GM19025 (cell line): ENCODE measurements around the gene BRD9.
"Not testable (repeated sequence)": the region's sequence is repeated elsewhere in the genome, so short reads cannot be mapped to it uniquely, and the experiment has no call there.

ENCODE experiments used
- ATAC-seq: cut with Tn5 transposase; IDR thresholded peaks from one replicate; pipeline ENCODE4 v1.9.1; 2021; ENCODE audit warnings: mild to moderate bottlenecking, low read depth, moderate library complexity; ENCODE audit not compliant: unreplicated experiment

Gene BRD9

DNA sequence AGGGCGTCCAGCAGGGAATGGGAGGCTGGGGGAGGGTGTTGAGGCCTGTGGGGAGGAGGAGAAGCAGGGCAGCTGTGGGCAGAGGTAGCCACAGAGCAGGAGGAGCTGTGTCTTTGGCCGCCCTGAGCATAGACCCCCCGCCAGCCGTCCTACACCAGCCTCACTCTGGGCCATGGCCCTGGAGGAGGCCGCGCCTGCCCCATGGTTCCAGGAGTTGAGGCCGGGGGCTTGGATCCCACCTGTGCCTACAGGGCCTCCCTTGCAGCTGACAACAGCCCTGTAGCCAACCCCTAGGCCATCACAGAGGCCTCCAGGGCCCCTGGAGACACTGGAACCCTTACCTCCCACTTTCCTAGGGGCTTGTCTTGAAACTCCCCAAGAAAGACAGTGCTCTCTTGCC, 44.9 kb downstream of the BRD9 start:
- ATAC-seq = not testable (repeated sequence)

DNA sequence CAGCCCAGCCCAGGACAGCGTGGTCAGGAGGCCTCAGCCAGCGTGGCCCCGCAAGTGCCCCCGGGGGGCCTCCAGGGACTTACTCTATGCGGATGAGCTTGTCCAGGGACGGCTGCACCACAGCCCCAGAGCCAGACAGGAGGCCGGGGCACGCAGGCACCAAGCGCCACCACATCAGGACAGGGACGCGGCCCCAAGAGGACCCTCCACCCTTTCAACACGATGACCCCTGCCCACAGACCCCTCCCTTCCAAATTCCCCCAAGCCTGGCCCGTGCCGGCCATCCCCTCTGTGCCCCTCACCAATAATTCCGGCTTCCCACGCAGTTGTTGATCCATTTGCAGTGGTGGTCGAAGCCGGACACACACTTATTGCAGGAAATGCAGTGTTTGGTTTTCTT, 45.4 kb downstream of the BRD9 start:
- ATAC-seq = not testable (repeated sequence)

- ATAC-seq = peak; percentile 57
Measured at GRCh38 chr5:846602-847091, 46.0 kb downstream of the BRD9 start.

DNA sequence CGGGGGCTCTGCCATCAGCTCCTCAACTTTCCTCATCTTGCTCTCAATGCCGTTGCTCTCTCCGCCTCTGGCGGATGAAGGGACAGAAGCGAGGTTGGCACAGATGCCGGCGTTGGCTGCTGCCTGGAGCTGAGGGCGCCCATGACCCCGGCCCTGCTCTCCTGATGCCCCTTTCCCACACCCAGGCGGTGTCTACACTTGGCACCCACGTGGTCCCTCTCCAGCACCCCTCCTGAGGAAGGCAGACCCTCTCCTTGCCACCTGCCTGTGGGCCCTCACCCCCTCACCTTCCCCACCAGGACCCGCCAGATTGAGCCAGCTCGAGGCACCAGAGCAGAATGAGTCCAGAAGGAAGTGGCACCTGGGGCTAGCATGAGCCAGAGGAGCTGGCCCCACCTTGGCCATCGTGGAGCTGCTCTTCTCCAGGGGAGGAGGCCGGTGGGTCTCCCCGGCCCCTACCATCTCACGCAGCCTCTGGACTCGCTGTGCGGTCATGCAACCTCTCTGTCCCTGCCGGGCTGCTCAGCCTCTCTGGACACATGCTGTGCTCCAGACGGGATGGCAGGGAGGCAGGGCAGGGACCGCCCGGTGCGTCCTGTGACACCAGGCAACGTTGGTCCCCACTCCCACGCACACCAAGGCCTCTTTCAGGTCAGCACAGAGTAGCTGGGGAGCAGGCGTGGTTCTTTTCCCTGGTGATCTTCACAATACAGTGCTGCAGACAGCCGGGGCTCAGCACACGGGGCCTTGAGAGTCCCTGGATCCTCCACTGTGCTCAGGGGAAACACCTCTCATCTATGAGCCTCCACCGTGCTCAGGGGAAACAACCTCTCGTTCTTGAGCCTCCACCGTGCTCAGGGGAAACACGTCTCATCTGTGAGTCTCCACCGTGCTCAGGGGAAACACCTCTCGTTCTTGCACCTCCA, 46.7 kb downstream of the BRD9 start:
- ATAC-seq = not testable (repeated sequence)

DNA sequence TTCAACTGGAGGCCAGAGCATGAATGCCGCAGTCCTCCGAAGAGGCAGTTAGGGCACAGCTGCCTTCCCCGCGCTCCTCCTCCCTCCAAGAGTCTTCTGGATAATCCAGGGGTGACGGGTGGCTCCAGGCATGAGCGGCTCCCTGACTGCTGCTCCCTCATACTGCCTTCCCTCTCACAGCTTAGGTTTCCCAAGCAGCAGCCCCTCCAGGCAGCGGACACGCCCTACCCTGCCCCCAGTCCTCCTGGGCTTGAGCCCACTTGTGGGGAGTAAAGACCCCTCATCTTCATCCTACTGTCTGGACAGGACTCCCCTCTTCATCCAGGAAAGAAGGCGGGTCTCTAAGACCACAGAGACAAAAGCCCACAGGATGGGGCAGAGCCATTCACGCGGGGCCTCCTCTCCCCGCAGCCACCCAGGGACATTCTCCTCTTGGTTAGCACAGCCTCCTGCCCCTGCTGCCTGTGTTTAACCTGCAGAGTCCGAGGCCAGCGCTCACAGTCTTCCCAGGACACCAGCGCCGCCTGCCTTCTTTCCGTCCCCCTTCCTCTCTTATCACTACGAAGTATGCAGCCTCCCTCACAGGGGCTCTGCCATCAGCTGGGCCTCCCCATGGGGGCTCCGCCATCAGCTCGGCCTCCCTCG, 47.4 kb downstream of the BRD9 start:
- ATAC-seq = not testable (repeated sequence)

DNA sequence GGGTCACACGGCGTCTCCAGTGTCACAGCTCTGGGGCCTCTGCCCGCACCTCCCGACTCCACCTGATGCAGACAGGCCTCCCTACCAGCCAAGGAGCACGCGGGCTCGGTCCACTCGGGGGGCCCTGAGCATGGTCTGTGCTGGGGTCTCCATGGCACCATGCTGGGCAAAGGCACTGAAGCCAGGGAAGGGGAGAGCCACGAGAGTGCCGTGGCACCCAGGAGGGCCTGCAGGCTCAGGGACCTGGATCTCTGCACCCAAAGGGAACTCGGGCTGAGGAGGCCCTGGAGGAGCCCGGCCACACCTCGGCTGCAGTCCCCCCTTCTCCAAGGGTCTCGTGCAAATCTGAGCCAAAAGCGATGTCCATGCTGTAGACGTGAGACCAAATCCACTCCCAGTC, 48.2 kb downstream of the BRD9 start:
- ATAC-seq = not testable (repeated sequence)

DNA sequence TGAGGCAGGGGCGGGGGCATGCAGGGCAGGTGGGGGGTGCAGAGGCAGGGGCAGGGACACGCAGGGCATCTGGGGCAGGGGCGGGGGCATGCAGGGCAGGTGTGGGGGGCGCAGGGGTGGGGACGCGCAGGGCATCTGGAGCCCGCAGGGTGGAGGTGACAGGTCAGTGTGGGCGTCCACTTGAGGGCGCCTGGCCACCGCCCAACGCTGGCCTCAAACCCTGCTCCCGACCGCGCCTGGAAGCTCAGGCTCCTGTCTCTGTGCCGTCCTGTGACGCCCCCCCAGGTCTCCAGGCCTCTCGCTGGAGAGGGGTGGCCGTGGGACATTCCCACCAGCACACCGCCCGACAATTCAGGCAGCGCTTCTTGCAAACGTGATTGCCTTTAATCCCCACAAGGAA, 48.7 kb downstream of the BRD9 start:
- not testable (repeated sequence) for ATAC-seq

DNA sequence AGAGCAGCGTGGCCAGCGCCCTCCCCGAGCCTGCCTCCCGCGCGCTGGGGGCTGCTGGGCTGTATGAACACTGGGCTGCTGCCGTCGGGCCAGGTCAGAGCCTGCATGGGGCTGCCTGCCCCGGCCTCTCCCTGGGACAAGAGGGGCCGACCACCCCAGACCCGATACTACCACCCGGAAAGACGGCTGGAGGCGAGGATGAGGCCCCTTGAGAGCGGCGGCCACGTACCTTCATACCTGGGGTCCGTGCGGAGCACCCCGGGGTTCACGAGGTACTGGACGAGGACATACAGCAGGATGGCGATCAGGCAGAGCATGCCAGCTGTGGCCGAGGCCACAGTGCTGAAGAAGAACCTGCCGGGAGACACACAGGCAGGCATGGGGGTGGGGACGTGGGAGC, 49.2 kb downstream of the BRD9 start:
- ATAC-seq = not testable (repeated sequence)

GRCh38 chr5:842402-843221, 50.0 kb downstream of the BRD9 start:
- ATAC-seq = not testable (repeated sequence)

DNA sequence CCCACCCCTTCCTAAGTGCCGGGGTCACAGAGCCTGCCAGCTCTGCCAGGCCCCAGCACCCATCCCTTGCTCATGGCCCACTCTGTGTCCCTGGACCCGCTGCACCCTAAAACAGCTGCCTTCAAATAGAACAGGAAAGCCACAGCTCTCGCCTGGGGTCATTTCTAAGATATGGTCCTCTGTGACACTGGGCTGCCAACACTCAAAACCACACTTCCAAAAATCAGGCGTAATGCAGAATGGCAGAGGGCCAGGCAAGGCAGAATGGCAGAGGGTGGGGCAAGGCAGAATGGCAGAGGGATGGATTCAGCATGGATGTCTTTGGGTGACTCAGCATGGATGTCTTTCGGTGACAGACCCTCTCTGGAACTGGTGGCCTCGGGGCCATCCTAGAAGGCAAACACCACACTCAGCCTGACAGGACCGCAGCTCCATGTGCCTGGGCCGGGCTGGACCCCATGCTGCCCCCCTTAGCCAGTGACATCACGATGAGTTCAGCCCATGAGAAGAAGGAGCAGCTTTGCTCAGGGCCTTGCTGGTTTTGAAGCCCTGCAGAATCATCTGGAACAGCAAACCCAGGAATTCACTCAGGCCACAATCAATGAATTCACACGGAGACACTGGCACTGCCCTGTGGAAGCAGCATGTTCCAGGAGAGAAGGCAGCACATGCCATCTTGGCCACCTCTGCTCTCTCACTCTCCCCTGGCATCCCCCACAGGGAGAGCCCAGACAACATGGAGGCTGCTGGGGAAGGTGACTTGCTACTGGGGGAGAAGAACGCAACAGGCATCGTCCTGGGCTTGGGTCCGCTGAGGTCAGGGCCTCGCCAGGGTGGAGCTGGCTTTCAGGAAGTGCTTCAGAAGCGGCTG, 50.8 kb downstream of the BRD9 start:
- not testable (repeated sequence) for ATAC-seq

GRCh38 chr5:840974-841435, 51.6 kb downstream of the BRD9 start:
- not testable (repeated sequence) for ATAC-seq

DNA sequence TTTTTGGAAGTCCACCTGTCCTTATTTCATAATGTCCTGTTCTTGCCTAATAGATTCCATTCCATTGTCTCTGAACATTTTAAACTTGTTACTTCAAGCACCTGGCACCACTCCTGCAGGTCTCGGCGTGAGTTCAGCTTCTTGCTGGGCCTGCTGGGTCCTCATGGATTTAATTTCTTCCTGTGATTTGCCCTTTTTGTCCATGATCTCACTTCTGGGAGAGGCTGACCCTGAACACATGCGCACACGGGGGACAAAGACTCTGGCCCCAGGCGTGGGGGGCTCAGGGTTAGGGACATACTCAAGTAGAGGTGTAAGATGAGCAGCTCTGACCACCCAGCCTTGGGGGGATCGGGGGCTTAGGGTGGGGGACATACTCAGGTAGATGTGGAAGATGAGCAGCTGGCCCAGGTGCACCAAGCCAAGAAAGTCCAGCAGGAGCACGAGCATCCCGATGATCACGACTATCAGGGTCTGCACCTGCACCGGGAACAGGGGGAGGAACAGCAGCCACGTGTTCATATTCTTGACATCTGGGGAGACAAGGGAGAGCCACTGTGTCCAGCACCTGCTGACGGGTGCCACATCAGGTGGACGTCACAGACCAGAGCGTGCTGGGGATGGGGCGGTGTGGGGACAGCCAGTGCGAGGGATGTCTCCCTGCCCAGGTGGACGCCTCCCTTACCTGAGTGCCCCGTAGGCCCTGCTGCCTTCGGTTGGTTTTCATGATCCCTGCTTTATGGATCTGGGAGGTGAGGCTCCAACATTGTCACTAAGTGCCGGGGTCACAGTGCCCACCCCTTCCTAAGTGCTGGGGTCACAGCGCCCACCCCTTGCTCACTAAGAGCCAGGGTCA, 52.3 kb downstream of the BRD9 start:
- ATAC-seq = not testable (repeated sequence)

DNA sequence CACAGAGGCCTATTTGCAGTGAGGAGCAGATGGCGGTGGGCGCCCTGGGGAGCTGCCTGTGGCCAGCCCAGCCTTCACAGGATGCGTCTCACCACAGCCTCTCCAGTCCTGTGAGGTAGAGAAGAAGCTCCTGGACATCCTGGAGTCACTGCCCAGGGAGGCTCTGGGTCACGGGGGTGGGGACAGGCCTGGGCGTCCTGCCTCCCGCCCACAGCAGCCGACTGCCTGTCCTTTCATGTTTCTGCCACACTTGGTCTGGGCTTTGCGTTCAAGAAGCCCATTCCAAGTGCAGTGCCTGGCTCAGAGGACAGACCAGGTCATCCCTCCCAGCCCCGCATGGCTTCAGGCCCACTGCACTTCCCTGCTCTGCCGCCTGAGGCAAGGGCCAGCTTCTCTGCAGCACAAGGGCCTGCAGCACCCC, 54.2 kb downstream of the BRD9 start:
- not testable (repeated sequence) for ATAC-seq

- ATAC-seq = not testable (repeated sequence)
Measured at GRCh38 chr5:837621-838121, 54.9 kb downstream of the BRD9 start.

GRCh38 chr5:835933-836612, 56.5 kb downstream of the BRD9 start:
- not testable (repeated sequence) for ATAC-seq

- not testable (repeated sequence) for ATAC-seq
Measured at GRCh38 chr5:834013-834412, 58.6 kb downstream of the BRD9 start.

DNA sequence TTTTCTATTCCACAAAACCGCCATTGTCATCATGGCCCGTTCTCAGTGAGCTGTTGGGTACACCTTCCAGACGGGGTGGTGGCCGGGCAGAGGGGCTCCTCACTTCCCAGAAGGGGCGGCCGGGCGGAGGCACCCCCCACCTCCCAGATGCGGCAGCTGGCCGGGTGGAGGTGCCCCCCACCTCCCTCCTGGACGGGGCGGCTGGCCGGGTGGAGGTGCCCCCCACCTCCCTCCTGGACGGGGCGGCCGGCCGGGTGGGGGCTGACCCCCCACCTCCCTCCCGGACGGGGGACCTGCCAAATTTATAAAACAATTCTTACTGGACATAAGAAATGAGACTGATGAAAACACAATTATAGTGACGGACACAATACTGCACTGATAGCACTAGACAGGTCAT, 64.4 kb downstream of the BRD9 start:
- not testable (repeated sequence) for ATAC-seq

- ATAC-seq = not testable (repeated sequence)
Measured at GRCh38 chr5:825544-825943, 67.1 kb downstream of the BRD9 start.
